ENCODE measurements around the gene RNF7.

- TF ChIP-seq POLR2A (IDR thresholded peaks at IDR 0.05; ENCODE audit: low read length) (no peak), GATA1 (IDR thresholded peaks at IDR 0.05; ENCODE audit: low read depth, low read length) (no peak)
These were observed 9.7 kb upstream of the RNF7 start for GRCh38 chr3:141728355-141728892.

Data from erythroblast (primary cell).